ENCODE results near the gene IL21.

IL21 gene

GRCh38 chr4:122591196-122591595 is 29.7 kb downstream of the IL21 start:
- no peaks in the 10 kb centered on the region for H3K27me3 ChIP-seq (ENCODE audit: insufficient read depth, poor library complexity, severe bottlenecking)
- H3K4me3 ChIP-seq (replicated peaks; ENCODE audit: insufficient read depth, low read length), result no peak overlapping the region
- DNase-seq (ENCODE audit: low read depth in 1 of 2, low spot score in 1 of 2), result no peak
- no peak overlapping the region for H3K27ac ChIP-seq (replicated peaks)
- TF ChIP-seq SPI1 (IDR thresholded peaks at IDR 0.05; ENCODE audit: borderline replicate concordance, low read depth) (no peak), GABPA (IDR thresholded peaks at IDR 0.05; ENCODE audit: low read depth) (no peak), REST (IDR thresholded peaks at IDR 0.05; ENCODE audit: insufficient replicate concordance, low read depth) (no peak)
- TF ChIP-seq, protein P1, sequence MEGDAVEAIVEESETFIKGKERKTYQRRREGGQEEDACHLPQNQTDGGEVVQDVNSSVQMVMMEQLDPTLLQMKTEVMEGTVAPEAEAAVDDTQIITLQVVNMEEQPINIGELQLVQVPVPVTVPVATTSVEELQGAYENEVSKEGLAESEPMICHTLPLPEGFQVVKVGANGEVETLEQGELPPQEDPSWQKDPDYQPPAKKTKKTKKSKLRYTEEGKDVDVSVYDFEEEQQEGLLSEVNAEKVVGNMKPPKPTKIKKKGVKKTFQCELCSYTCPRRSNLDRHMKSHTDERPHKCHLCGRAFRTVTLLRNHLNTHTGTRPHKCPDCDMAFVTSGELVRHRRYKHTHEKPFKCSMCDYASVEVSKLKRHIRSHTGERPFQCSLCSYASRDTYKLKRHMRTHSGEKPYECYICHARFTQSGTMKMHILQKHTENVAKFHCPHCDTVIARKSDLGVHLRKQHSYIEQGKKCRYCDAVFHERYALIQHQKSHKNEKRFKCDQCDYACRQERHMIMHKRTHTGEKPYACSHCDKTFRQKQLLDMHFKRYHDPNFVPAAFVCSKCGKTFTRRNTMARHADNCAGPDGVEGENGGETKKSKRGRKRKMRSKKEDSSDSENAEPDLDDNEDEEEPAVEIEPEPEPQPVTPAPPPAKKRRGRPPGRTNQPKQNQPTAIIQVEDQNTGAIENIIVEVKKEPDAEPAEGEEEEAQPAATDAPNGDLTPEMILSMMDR (IDR thresholded peaks at IDR 0.05; ENCODE audit: insufficient read depth, low read length), result no peak

GRCh38 chr4:122588453-122589238 is 32.2 kb downstream of the IL21 start:
- no peak overlapping the region for H3K4me3 ChIP-seq (replicated peaks; ENCODE audit: insufficient read depth, low read length)
- peak in 1 of 2 experiments; percentile 59 for DNase-seq (ENCODE audit: low read depth in 1 of 2, low spot score in 1 of 2)
- TF ChIP-seq GABPA (IDR thresholded peaks at IDR 0.05; ENCODE audit: low read depth) (no peak), REST (IDR thresholded peaks at IDR 0.05; ENCODE audit: insufficient replicate concordance, low read depth) (no peak), SPI1 (IDR thresholded peaks at IDR 0.05; ENCODE audit: borderline replicate concordance, low read depth) (peak; percentile 92), POLR2AphosphoS5 (IDR thresholded peaks at IDR 0.05; ENCODE audit: low read depth) (no peak)
- H3K27ac ChIP-seq (replicated peaks), result no peak overlapping the region
- no peaks in the 10 kb centered on the region for H3K27me3 ChIP-seq (ENCODE audit: insufficient read depth, poor library complexity, severe bottlenecking)

DNA sequence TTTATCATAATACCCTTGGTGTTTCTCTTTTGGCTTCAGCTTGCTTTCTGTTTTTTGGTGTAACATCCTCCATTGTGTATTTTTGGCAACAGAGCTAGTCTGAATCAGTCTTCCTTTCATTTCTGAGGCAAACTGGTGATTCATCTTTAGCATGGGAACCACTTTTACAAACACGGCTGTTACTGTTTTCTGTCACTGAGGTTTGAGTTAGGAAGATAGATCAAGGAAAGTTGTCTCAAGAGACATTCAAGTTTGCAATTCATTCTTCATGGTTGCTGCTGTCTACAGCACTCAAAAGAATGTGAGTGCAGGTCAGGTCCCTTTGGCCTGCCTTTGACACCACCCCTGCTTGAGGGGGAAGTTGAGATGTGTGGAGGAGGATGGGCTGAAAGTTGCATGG is 36.3 kb downstream of the IL21 start:
- H3K27me3 ChIP-seq (ENCODE audit: insufficient read depth, poor library complexity, severe bottlenecking), result no peaks in the 10 kb centered on the region
- no peak for DNase-seq (ENCODE audit: low read depth in 1 of 2, low spot score in 1 of 2)
- no peak overlapping the region for H3K4me3 ChIP-seq (replicated peaks; ENCODE audit: insufficient read depth, low read length)
- TF ChIP-seq GABPA (IDR thresholded peaks at IDR 0.05; ENCODE audit: low read depth) (no peak), POLR2AphosphoS5 (IDR thresholded peaks at IDR 0.05; ENCODE audit: low read depth) (no peak), SPI1 (IDR thresholded peaks at IDR 0.05; ENCODE audit: borderline replicate concordance, low read depth) (no peak), REST (IDR thresholded peaks at IDR 0.05; ENCODE audit: insufficient replicate concordance, low read depth) (no peak)
- TF ChIP-seq, protein P1 (IDR thresholded peaks at IDR 0.05; ENCODE audit: insufficient read depth, low read length), result no peak
- no peak overlapping the region for H3K27ac ChIP-seq (replicated peaks)
